Activated CD4-positive, alpha-beta T cell treated with anti-CD3 and anti-CD28 coated beads, Interleukin-2, amount 10 ng/mL, durations not matched to agents 7 days and 5 days (primary cell): ENCODE data around the gene PRPF19. TPM values are rescaled to one million over a fixed set of nuclear protein-coding genes. Genes with fewer than 3 reads are reported as not detected.

Source experiments
- CTCF ChIA-PET: fragments of 350-600 bp; sonication (Branson Sonifier 250); formaldehyde crosslinking; loops from one replicate; lab custom pipeline; 2021; ENCODE audit warnings: antibody characterized with exemption; lab: Charles Lee
- POLR2A ChIA-PET: fragments of 350-600 bp; sonication (Branson Sonifier 250); formaldehyde crosslinking; loops from one replicate; lab custom pipeline; 2021; ENCODE audit warnings: antibody characterized with exemption; lab: Charles Lee
- DNase-seq: peaks from one replicate; pipeline ENCODE4 v3.0.0-alpha.2; 2020
- H3K27ac Mint-ChIP-seq: one replicate; pipeline ENCODE4 v1.8.0; 2021; ENCODE audit warnings: mild to moderate bottlenecking, moderate library complexity, mixed read lengths
- H3K27me3 Mint-ChIP-seq: one replicate; pipeline ENCODE4 v1.8.0; 2021; ENCODE audit warnings: mixed read lengths
- H3K36me3 Mint-ChIP-seq: one replicate; pipeline ENCODE4 v1.8.0; 2021; ENCODE audit warnings: low read depth, mixed read lengths
- H3K4me1 Mint-ChIP-seq: one replicate; pipeline ENCODE4 v1.8.0; 2021; ENCODE audit warnings: mixed read lengths
- H3K4me3 Mint-ChIP-seq: one replicate; pipeline ENCODE4 v1.8.0; 2021; ENCODE audit warnings: mild to moderate bottlenecking, moderate library complexity, mixed read lengths
- H3K9me3 Mint-ChIP-seq: one replicate; pipeline ENCODE4 v1.8.0; 2021; ENCODE audit warnings: mixed read lengths
- total RNA-seq, 2 experiments: library from RNA; stranded (reverse); gene quantifications; one replicate each; pipeline ENCODE4 v1.2.3, GENCODE V29; 2021

PRPF19 gene
- total RNA-seq, 2 experiments from 2014 or later: 125 to 128 TPM

GRCh38 chr11:60935676-60936442, 29.5 kb upstream of the PRPF19 start:
- Mint-ChIP-seq H3K4me3 (no peak overlapping the region), H3K27ac (no peak overlapping the region), H3K27me3 (peaks cover 4% of the 10 kb centered on the region), H3K36me3 (no peaks in the 10 kb centered on the region), H3K4me1 (peaks cover 4% of the 10 kb centered on the region), H3K9me3 (no peaks in the 10 kb centered on the region)
- CTCF ChIA-PET: interaction anchor here (1.0 to 2.0 kb wide), 3 partner anchors 15 to 200 kb away, joined by 4 read pairs; partner anchors contain the start of gene TMEM109
- POLR2A ChIA-PET: interaction anchor here (0.7 kb wide), 1 partner anchor 81 kb away, joined by 3 read pairs; no protein-coding TSS in a partner anchor
- no peak for DNase-seq

GRCh38 chr11:60934790-60935605, 28.6 kb upstream of the PRPF19 start:
- no peak for DNase-seq
- Mint-ChIP-seq H3K36me3 (no peaks in the 10 kb centered on the region), H3K4me3 (no peak overlapping the region), H3K27ac (no peak overlapping the region), H3K4me1 (peaks cover 3% of the 10 kb centered on the region), H3K27me3 (peaks cover 8% of the 10 kb centered on the region), H3K9me3 (no peaks in the 10 kb centered on the region)
- ChIA-PET CTCF (interaction anchor here (1.0 to 2.0 kb wide), 3 partner anchors 14 to 201 kb away, joined by 4 read pairs; partner anchors contain the start of gene TMEM109), POLR2A (no interaction called here)

- Mint-ChIP-seq H3K27ac (no peak overlapping the region), H3K27me3 (peaks cover 12% of the 10 kb centered on the region), H3K36me3 (no peaks in the 10 kb centered on the region), H3K9me3 (no peaks in the 10 kb centered on the region), H3K4me1 (no peaks in the 10 kb centered on the region), H3K4me3 (no peak overlapping the region)
- ChIA-PET POLR2A (no interaction called here), CTCF (interaction anchor here (1.0 to 2.0 kb wide), 4 partner anchors 13 to 202 kb away, joined by 3 to 4 read pairs (median 4); partner anchors contain the start of gene TMEM109)
- DNase-seq: no peak
Observed at GRCh38 chr11:60934124-60934789, 27.9 kb upstream of the PRPF19 start.

GRCh38 chr11:60933416-60934123, 27.2 kb upstream of the PRPF19 start:
- ChIA-PET CTCF (interaction anchor here (1.0 kb wide), 1 partner anchor 18 kb away, joined by 3 read pairs; no protein-coding TSS in a partner anchor), POLR2A (no interaction called here)

GRCh38 chr11:60932605-60933356, 26.4 kb upstream of the PRPF19 start:
- no peak overlapping the region for H3K27ac Mint-ChIP-seq
- peaks cover 12% of the 10 kb centered on the region for H3K27me3 Mint-ChIP-seq
- no peak for DNase-seq
- no peaks in the 10 kb centered on the region for H3K36me3 Mint-ChIP-seq
- no peak overlapping the region for H3K4me3 Mint-ChIP-seq
- no peaks in the 10 kb centered on the region for H3K9me3 Mint-ChIP-seq
- ChIA-PET CTCF (interaction anchor here (1.0 kb wide), 1 partner anchor 17 kb away, joined by 3 read pairs; no protein-coding TSS in a partner anchor), POLR2A (no interaction called here)
- H3K4me1 Mint-ChIP-seq: no peaks in the 10 kb centered on the region

More at GRCh38 chr11:60933416-60934123, 27.2 kb upstream of the PRPF19 start:
- Mint-ChIP-seq H3K36me3 (no peaks in the 10 kb centered on the region), H3K27me3 (peaks cover 12% of the 10 kb centered on the region), H3K4me1 (no peaks in the 10 kb centered on the region), H3K27ac (no peak overlapping the region), H3K4me3 (no peak overlapping the region), H3K9me3 (no peaks in the 10 kb centered on the region)
- no peak for DNase-seq

GRCh38 chr11:60931917-60932316, 25.5 kb upstream of the PRPF19 start:
- CTCF ChIA-PET: interaction anchor here (1.0 to 1.8 kb wide), 4 partner anchors 13 to 37 kb away, joined by 3 to 5 read pairs (median 4); no protein-coding TSS in a partner anchor
- H3K4me1 Mint-ChIP-seq: no peaks in the 10 kb centered on the region
- no peak for DNase-seq
- no peaks in the 10 kb centered on the region for H3K9me3 Mint-ChIP-seq
- no peaks in the 10 kb centered on the region for H3K36me3 Mint-ChIP-seq
- peaks cover 17% of the 10 kb centered on the region for H3K27me3 Mint-ChIP-seq
- no peak overlapping the region for H3K27ac Mint-ChIP-seq
- H3K4me3 Mint-ChIP-seq: no peak overlapping the region
- POLR2A ChIA-PET: no interaction called here

- Mint-ChIP-seq H3K27ac (no peak overlapping the region), H3K27me3 (peaks cover 32% of the 10 kb centered on the region), H3K4me1 (no peaks in the 10 kb centered on the region), H3K36me3 (no peaks in the 10 kb centered on the region), H3K9me3 (no peaks in the 10 kb centered on the region), H3K4me3 (no peak overlapping the region)
- no peak for DNase-seq
- ChIA-PET POLR2A (no interaction called here), CTCF (interaction anchor here (0.9 to 1.8 kb wide), 3 partner anchors 10 to 15 kb away, joined by 3 to 5 read pairs (median 5); no protein-coding TSS in a partner anchor)
Observed at GRCh38 chr11:60930394-60930793, 24.0 kb upstream of the PRPF19 start.

GRCh38 chr11:60929764-60930163, 23.4 kb upstream of the PRPF19 start:
- Mint-ChIP-seq H3K4me3 (no peak overlapping the region), H3K36me3 (no peaks in the 10 kb centered on the region), H3K9me3 (no peaks in the 10 kb centered on the region), H3K4me1 (peaks cover 4% of the 10 kb centered on the region), H3K27ac (no peak overlapping the region), H3K27me3 (peaks cover 38% of the 10 kb centered on the region)
- no peak for DNase-seq
- POLR2A ChIA-PET: no interaction called here
- CTCF ChIA-PET: interaction anchor here (0.9 to 1.2 kb wide), 2 partner anchors 10 to 16 kb away, joined by 3 to 5 read pairs; no protein-coding TSS in a partner anchor

- Mint-ChIP-seq H3K9me3 (no peaks in the 10 kb centered on the region), H3K4me1 (peaks cover 7% of the 10 kb centered on the region), H3K4me3 (no peak overlapping the region), H3K27me3 (peaks cover 39% of the 10 kb centered on the region), H3K36me3 (no peaks in the 10 kb centered on the region), H3K27ac (no peak overlapping the region)
- ChIA-PET POLR2A (no interaction called here), CTCF (interaction anchor here (1.5 to 2.6 kb wide), 3 partner anchors 9 to 13 kb away, joined by 4 to 17 read pairs (median 6); partner anchors contain the start of gene TMEM109)
- no peak for DNase-seq
Observed at GRCh38 chr11:60928563-60929001, 22.2 kb upstream of the PRPF19 start.

- ChIA-PET CTCF (interaction anchor here (1.5 to 2.6 kb wide), 2 partner anchors 12 to 13 kb away, joined by 4 to 17 read pairs; partner anchors contain the start of gene TMEM109), POLR2A (no interaction called here)
- H3K36me3 Mint-ChIP-seq: peaks cover 4% of the 10 kb centered on the region
- H3K4me3 Mint-ChIP-seq: no peak overlapping the region
- DNase-seq: no peak
- no peak overlapping the region for H3K27ac Mint-ChIP-seq
- H3K9me3 Mint-ChIP-seq: no peaks in the 10 kb centered on the region
- peaks cover 8% of the 10 kb centered on the region for H3K4me1 Mint-ChIP-seq
- H3K27me3 Mint-ChIP-seq: peaks cover 39% of the 10 kb centered on the region
Observed at GRCh38 chr11:60927600-60927999, 21.2 kb upstream of the PRPF19 start.

GRCh38 chr11:60927061-60927592, 20.7 kb upstream of the PRPF19 start:
- H3K36me3 Mint-ChIP-seq: peaks cover 7% of the 10 kb centered on the region
- H3K4me3 Mint-ChIP-seq: no peak overlapping the region
- ChIA-PET CTCF (interaction anchor here (0.5 to 2.6 kb wide), 3 partner anchors 12 to 213 kb away, joined by 3 to 17 read pairs (median 3); partner anchors contain the start of gene TMEM109), POLR2A (no interaction called here)
- H3K27ac Mint-ChIP-seq: no peak overlapping the region
- H3K9me3 Mint-ChIP-seq: no peaks in the 10 kb centered on the region
- peaks cover 8% of the 10 kb centered on the region for H3K4me1 Mint-ChIP-seq
- H3K27me3 Mint-ChIP-seq: peaks cover 39% of the 10 kb centered on the region
- no peak for DNase-seq
